ENCODE measurements around the gene F10. TPM values are rescaled to one million over a fixed set of nuclear protein-coding genes. Genes with fewer than 3 reads are reported as not detected.

The F10 gene
- total RNA-seq, 2 donors from 2014 or later: 10.2 to 48.0 TPM

DNA sequence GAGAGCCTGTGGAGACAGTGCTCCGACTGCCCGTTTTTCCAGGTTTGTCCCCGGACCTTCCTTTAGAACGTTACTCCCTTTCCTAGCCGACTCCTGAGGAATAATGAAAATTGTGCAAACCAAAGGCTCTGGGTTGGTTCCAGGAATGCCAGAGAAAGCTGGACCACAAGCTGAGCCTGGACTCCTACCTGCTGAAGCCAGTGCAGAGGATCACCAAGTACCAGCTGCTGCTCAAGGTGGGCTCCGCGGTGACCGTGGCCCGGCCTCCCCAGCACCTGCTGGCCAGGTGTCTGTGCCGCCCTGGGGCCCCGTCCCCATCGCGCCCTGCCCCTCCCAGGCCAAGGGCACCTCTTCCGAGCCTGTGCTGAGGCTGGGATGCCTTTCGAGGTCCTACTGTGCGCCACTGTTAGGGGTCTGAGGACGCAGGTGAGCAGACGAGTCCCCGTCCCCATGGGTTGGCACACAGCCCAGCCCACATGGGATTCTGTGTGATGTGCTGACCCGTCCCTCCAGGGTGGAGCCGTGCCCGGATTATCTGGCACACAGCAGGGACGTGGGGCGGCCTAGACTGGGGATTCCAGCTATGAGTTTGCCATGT is 37.6 kb upstream of the F10 start:
- H3K27ac ChIP-seq: no peak overlapping the region
- no peak for TF ChIP-seq POLR2A (IDR thresholded peaks at IDR 0.05)
- TF ChIP-seq, protein P1, sequence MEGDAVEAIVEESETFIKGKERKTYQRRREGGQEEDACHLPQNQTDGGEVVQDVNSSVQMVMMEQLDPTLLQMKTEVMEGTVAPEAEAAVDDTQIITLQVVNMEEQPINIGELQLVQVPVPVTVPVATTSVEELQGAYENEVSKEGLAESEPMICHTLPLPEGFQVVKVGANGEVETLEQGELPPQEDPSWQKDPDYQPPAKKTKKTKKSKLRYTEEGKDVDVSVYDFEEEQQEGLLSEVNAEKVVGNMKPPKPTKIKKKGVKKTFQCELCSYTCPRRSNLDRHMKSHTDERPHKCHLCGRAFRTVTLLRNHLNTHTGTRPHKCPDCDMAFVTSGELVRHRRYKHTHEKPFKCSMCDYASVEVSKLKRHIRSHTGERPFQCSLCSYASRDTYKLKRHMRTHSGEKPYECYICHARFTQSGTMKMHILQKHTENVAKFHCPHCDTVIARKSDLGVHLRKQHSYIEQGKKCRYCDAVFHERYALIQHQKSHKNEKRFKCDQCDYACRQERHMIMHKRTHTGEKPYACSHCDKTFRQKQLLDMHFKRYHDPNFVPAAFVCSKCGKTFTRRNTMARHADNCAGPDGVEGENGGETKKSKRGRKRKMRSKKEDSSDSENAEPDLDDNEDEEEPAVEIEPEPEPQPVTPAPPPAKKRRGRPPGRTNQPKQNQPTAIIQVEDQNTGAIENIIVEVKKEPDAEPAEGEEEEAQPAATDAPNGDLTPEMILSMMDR (IDR thresholded peaks at IDR 0.05): no peak
- TF ChIP-seq POLR2AphosphoS5 (IDR thresholded peaks at IDR 0.05): no peak
- no peaks in the 10 kb centered on the region for H3K36me3 ChIP-seq
- H3K9me3 ChIP-seq: no peaks in the 10 kb centered on the region
- 86% methylated on average over 24 of the region's 24 CpGs for WGBS
- H3K4me3 ChIP-seq: no peak overlapping the region
- DNase-seq (ENCODE audit: low spot score): no peak
- intact Hi-C loops (cut with DNase I): no loop called here
- peaks cover 6% of the 10 kb centered on the region for H3K4me1 ChIP-seq (replicated peaks)
- no peaks in the 10 kb centered on the region for H3K27me3 ChIP-seq (replicated peaks; ENCODE audit: insufficient read depth)

DNA sequence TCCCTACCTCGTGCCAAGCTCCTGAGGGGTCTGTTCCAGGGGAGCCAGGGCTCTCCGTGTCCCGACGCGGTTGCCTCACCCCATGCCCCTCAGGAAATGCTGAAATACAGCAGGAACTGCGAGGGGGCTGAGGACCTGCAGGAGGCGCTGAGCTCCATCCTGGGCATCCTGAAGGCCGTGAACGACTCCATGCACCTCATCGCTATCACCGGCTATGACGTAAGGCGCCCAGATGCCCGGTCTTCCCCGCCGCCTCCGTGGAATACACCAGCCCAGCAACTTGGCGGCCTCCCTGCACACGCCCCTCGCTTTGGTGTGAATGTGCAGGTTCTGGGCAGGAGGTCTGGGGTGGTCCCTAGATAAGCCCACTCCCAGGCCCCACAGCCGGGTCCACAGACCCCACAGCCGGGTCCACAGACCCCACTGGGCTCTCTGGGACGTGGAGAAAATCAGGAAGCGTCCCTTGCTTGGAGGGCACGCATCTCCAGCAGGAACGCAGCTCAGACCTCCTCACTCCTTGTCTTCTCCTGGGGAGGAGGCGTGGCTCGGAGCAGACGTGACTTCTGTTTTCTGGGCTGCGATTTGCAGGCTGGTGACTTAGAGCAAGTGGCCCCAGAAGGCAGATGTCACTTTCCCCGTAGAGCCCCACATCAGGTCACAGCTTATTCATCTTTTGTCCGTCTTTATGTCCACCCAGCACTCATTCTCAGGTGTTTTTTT is 36.4 kb upstream of the F10 start:
- Histone ChIP-seq H3K36me3 (no peaks in the 10 kb centered on the region), H3K27me3 (replicated peaks; ENCODE audit: insufficient read depth) (no peaks in the 10 kb centered on the region), H3K9me3 (no peaks in the 10 kb centered on the region), H3K4me1 (replicated peaks) (peaks cover 6% of the 10 kb centered on the region), H3K27ac (no peak overlapping the region), H3K4me3 (no peak overlapping the region)
- TF ChIP-seq POLR2AphosphoS5 (IDR thresholded peaks at IDR 0.05) (no peak), POLR2A (IDR thresholded peaks at IDR 0.05) (no peak)
- TF ChIP-seq, protein P1 (IDR thresholded peaks at IDR 0.05): no peak
- WGBS: 84% methylated on average over 32 of the region's 32 CpGs
- intact Hi-C loops (cut with DNase I): no loop called here
- DNase-seq (ENCODE audit: low spot score): no peak

DNA sequence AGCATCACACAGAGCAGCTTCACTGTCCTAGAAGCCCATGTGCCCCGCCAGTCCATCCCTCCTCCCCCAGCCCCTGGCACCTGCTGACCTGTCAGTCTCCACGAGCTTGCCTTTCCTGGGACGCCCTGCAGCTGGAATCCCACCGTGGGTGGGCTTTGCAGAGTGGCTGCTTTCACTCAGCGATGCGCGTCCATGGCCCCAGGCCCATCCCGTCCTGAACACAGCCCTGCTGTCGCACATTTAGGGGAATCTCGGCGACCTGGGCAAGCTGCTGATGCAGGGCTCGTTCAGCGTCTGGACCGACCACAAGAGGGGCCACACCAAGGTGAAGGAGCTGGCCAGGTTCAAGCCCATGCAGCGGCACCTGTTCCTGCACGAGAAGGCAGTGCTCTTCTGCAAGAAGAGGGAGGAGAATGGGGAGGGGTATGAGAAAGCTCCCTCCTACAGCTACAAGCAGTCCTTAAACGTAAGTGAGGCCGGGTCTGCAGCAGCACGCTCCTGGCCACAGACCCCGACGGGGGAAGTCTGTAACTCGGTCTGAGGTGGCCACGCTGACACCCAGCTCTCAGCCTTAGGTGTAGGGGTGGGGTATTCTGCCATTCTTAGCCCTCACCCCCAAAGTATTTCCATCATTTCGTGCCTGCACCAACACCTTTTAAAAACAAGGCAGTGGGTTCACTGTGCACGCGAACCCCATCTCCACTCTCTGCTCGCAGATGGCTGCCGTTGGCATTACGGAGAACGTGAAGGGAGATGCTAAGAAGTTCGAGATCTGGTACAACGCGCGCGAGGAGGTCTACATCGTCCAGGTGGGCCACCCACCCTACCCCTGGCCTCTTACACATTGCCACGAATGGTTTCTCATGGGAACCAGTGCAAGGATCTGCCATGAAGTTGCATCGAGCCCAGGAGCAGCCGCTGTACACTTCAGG is 35.3 kb upstream of the F10 start:
- DNase-seq (ENCODE audit: low spot score): no peak
- Histone ChIP-seq H3K4me1 (replicated peaks) (peaks cover 6% of the 10 kb centered on the region), H3K9me3 (no peaks in the 10 kb centered on the region), H3K4me3 (no peak overlapping the region), H3K27me3 (replicated peaks; ENCODE audit: insufficient read depth) (no peaks in the 10 kb centered on the region), H3K36me3 (no peaks in the 10 kb centered on the region), H3K27ac (no peak overlapping the region)
- WGBS: 89% methylated on average over 39 of the region's 39 CpGs
- intact Hi-C loops (cut with DNase I): no loop called here
- TF ChIP-seq POLR2AphosphoS5 (IDR thresholded peaks at IDR 0.05): no peak
- TF ChIP-seq POLR2A (IDR thresholded peaks at IDR 0.05): no peak
- TF ChIP-seq, protein P1 (IDR thresholded peaks at IDR 0.05): no peak

DNA sequence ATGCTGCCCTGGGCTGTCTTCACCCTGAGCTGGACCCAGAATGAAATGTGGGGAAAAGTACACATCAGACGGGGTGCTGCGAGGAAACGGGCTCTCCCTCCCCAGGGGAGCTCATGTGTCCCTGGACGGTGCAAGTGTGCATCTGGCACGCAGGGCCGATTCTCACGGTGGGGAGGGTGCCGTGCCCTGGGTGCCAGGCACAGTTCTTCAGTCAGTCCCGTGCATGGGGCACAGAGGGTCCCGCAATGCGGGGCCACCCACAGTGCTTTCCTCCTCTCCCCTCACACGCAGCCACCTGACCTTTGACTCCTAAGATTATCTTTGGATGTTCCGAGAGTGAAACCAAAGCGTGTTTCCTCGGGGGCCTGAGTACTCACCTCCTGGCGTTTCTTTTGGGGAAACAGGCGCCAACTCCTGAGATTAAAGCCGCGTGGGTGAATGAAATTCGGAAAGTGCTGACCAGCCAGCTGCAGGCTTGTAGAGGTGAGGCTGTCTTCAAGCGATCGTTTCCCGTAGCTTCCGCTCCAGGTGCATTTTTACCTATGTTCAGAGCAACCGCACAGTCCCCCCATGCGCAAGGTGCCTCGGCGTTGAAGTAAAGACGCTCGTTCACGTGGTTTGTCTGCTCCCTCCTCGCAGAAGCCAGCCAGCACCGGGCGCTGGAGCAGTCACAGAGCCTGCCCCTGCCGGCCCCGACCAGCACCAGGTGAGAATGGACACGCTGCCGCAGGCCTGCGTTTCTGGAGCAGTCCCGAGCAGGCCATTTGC is 34.5 kb upstream of the F10 start:
- no peaks in the 10 kb centered on the region for H3K9me3 ChIP-seq
- no peaks in the 10 kb centered on the region for H3K36me3 ChIP-seq
- peaks cover 3% of the 10 kb centered on the region for H3K4me1 ChIP-seq (replicated peaks)
- no peak for DNase-seq (ENCODE audit: low spot score)
- intact Hi-C loops (cut with DNase I): no loop called here
- no peaks in the 10 kb centered on the region for H3K27me3 ChIP-seq (replicated peaks; ENCODE audit: insufficient read depth)
- 94% methylated on average over 40 of the region's 40 CpGs for WGBS
- H3K4me3 ChIP-seq: no peak overlapping the region
- H3K27ac ChIP-seq: no peak overlapping the region
- TF ChIP-seq POLR2A (IDR thresholded peaks at IDR 0.05): no peak
- TF ChIP-seq, protein P1 (IDR thresholded peaks at IDR 0.05): no peak

Data from prostate gland (tissue), 2 donors.